ENCODE results near the gene PRR36. TPM values are rescaled to one million over a fixed set of nuclear protein-coding genes. Genes with fewer than 3 reads are reported as not detected.

PRR36 gene
- total RNA-seq, 1 donor from 2014 or later: 37.4 TPM

DNA sequence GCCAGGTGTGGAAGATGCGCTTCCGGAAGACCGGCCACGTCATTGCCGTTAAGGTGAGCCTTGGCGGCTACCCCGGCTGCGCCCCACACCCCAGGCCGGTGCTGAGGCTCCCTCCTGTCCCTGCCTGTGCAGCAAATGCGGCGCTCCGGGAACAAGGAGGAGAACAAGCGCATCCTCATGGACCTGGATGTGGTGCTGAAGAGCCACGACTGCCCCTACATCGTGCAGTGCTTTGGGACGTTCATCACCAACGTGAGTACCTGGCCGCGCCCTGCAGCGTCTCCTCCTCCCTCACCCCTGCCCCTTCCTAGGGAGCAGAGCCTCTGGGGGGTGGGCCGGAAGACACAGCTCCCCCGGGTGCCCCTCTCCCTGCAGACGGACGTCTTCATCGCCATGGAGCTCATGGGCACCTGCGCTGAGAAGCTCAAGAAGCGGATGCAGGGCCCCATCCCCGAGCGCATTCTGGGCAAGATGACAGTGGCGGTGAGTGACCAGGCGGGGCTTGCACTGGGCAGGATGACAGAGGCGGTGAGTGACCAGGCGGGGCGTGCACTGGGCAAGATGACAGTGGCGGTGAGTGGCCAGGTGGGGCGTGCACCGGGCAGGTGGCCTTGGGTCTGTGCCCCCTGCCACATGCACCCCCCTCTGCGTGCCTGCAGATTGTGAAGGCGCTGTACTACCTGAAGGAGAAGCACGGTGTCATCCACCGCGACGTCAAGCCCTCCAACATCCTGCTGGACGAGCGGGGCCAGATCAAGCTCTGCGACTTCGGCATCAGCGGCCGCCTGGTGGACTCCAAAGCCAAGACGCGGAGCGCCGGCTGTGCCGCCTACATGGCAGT lies 36.4 kb upstream of the PRR36 start:
- H3K27ac Mint-ChIP-seq: no peak overlapping the region
- peaks cover 13% of the 10 kb centered on the region for H3K27me3 Mint-ChIP-seq
- H3K36me3 Mint-ChIP-seq (ENCODE audit: insufficient read depth): peaks cover 16% of the 10 kb centered on the region
- H3K4me1 Mint-ChIP-seq (ENCODE audit: low read depth): peaks cover 4% of the 10 kb centered on the region
- no peaks in the 10 kb centered on the region for H3K9me3 Mint-ChIP-seq (ENCODE audit: low read depth)
- TF ChIP-seq, protein P1, sequence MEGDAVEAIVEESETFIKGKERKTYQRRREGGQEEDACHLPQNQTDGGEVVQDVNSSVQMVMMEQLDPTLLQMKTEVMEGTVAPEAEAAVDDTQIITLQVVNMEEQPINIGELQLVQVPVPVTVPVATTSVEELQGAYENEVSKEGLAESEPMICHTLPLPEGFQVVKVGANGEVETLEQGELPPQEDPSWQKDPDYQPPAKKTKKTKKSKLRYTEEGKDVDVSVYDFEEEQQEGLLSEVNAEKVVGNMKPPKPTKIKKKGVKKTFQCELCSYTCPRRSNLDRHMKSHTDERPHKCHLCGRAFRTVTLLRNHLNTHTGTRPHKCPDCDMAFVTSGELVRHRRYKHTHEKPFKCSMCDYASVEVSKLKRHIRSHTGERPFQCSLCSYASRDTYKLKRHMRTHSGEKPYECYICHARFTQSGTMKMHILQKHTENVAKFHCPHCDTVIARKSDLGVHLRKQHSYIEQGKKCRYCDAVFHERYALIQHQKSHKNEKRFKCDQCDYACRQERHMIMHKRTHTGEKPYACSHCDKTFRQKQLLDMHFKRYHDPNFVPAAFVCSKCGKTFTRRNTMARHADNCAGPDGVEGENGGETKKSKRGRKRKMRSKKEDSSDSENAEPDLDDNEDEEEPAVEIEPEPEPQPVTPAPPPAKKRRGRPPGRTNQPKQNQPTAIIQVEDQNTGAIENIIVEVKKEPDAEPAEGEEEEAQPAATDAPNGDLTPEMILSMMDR (IDR thresholded peaks at IDR 0.05; ENCODE audit: unreplicated experiment): no peak
- DNase-seq (ENCODE audit: low spot score, unreplicated experiment): no peak
- no peak overlapping the region for H3K4me3 Mint-ChIP-seq (ENCODE audit: low read depth)

DNA sequence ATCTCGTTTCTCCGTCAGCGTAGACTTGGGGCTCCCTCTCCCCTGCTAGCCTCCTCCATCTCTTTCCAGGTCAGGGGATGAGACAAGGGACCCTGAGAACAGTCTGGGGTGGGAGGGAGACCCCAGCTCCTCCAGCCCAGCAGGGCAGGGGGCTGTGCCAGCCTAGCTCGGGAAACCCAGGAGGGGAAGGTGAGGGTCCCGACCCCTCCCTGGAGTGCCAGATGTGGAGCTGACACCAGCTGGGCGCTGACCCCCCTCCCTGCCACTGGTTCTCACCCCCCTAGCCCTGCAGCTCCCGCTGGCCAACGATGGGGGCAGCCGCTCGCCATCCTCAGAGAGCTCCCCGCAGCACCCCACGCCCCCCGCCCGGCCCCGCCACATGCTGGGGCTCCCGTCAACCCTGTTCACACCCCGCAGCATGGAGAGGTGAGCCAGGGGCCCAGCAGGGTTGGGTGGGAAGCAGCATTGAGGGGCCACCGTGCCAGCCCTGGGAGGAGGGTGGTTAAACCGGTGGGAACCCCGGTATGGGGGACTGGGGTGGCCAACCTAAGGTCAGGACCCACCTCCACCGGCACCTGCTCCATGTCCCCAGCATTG lies 35.4 kb upstream of the PRR36 start:
- Mint-ChIP-seq H3K4me3 (ENCODE audit: low read depth) (no peak overlapping the region), H3K27ac (no peak overlapping the region), H3K36me3 (ENCODE audit: insufficient read depth) (peaks cover 14% of the 10 kb centered on the region), H3K27me3 (peaks cover 3% of the 10 kb centered on the region), H3K4me1 (ENCODE audit: low read depth) (peaks cover 9% of the 10 kb centered on the region), H3K9me3 (ENCODE audit: low read depth) (no peaks in the 10 kb centered on the region)
- TF ChIP-seq, protein P1 (IDR thresholded peaks at IDR 0.05; ENCODE audit: unreplicated experiment): no peak
- no peak for DNase-seq (ENCODE audit: low spot score, unreplicated experiment)

DNA sequence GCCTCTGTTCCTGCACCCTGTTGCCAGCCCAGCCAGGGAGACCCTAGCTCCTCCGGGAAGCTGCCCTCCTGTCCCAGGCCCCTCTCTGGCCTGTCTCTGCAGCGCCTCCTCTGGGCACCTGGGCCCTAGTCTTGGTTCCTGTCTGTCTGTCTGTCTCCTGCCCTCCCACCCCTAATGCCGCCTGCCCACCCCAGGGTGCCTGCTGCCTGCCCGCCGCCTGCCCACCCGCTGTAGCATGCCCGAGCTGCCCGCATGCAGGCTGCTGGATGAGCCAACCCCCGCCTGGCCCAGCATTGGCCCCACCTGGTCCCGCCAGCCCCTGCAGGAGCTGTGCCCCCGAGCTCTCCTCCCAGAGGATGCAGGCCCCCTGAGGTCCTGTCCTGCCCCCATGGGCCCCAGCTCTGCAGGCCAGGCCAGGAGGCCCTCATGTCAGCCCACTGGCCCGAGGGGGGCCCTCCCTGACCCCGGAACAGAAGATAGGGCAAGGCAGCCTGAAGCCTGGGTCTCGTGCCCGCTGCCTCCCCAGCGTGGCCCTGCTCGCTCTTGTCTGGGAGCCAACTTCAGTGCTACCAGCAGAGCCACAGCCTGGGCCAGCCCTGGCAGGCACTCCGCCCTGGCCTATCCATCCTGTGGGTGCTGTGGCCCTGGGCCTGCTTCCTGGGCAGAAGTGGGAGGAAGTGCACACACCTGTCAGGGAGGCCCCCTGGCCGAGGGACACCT lies 34.7 kb upstream of the PRR36 start:
- no peak overlapping the region for H3K27ac Mint-ChIP-seq
- H3K36me3 Mint-ChIP-seq (ENCODE audit: insufficient read depth): peaks cover 14% of the 10 kb centered on the region
- no peaks in the 10 kb centered on the region for H3K27me3 Mint-ChIP-seq
- TF ChIP-seq, protein P1 (IDR thresholded peaks at IDR 0.05; ENCODE audit: unreplicated experiment): no peak
- H3K9me3 Mint-ChIP-seq (ENCODE audit: low read depth): no peaks in the 10 kb centered on the region
- no peak for DNase-seq (ENCODE audit: low spot score, unreplicated experiment)
- H3K4me3 Mint-ChIP-seq (ENCODE audit: low read depth): no peak overlapping the region
- H3K4me1 Mint-ChIP-seq (ENCODE audit: low read depth): peaks cover 11% of the 10 kb centered on the region

DNA sequence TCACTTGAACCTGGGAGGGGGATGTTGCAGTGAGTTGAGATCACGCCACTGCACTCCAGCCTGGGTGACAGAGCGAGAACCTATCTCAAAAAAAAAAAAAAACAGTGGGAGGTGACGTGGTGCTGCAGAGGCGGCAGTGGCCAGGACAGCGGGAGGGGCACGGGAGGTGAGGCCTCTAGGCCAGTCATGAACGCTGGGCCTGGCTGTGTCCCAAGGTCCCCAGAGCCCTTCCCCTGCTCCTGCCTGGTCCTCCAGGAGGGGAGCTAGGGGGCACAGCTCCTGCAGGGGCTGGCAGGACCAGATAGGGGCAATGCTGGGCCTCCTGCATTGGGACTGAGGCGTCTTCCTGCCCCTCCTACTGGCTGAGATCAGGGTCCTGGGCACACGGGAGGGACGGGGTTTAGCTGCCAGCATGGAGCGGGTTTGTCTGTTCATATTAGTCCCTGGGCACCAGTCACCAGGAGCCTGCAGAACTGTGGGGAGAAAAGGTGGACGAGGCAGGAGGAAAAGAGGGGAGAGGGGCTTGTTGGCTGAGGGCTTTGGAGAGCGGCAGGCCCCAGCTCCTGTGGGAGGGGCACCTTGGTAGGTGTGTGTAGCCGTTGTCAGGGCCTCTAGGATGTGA lies 34.0 kb upstream of the PRR36 start:
- peaks cover 12% of the 10 kb centered on the region for H3K36me3 Mint-ChIP-seq (ENCODE audit: insufficient read depth)
- H3K4me1 Mint-ChIP-seq (ENCODE audit: low read depth): peaks cover 13% of the 10 kb centered on the region
- TF ChIP-seq, protein P1 (IDR thresholded peaks at IDR 0.05; ENCODE audit: unreplicated experiment): no peak
- H3K27ac Mint-ChIP-seq: no peak overlapping the region
- no peaks in the 10 kb centered on the region for H3K9me3 Mint-ChIP-seq (ENCODE audit: low read depth)
- no peaks in the 10 kb centered on the region for H3K27me3 Mint-ChIP-seq
- DNase-seq (ENCODE audit: low spot score, unreplicated experiment): no peak
- no peak overlapping the region for H3K4me3 Mint-ChIP-seq (ENCODE audit: low read depth)

DNA sequence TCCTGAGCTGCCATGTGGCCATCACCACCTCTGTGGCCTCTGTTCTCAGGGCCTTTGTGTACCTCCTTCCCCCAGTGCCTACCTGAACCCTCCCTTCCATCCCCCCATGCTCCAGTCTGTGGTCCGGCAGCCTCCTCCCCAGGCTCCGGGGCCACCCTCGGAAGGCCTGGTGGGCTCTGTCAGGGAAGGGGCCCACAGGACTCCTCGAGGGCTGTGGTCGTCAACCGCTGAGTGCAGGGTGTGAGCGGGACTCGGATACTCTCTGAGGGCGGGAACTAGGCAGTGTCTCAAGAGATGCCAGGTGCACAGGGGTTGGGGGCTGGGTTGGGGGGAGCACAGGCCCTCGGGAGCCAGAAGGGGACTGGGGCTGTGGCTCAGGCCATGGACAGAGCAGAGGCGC lies 33.4 kb upstream of the PRR36 start:
- peaks cover 8% of the 10 kb centered on the region for H3K36me3 Mint-ChIP-seq (ENCODE audit: insufficient read depth)
- no peak for DNase-seq (ENCODE audit: low spot score, unreplicated experiment)
- TF ChIP-seq, protein P1 (IDR thresholded peaks at IDR 0.05; ENCODE audit: unreplicated experiment): no peak
- no peak overlapping the region for H3K27ac Mint-ChIP-seq
- H3K4me3 Mint-ChIP-seq (ENCODE audit: low read depth): no peak overlapping the region
- H3K4me1 Mint-ChIP-seq (ENCODE audit: low read depth): peaks cover 17% of the 10 kb centered on the region
- no peaks in the 10 kb centered on the region for H3K27me3 Mint-ChIP-seq
- no peaks in the 10 kb centered on the region for H3K9me3 Mint-ChIP-seq (ENCODE audit: low read depth)
